ENCODE results near the gene KLK4.

The KLK4 gene

GRCh38 chr19:50889638-50890037 is 21.6 kb downstream of the KLK4 start:
- no peak for DNase-seq (ENCODE audit: low read depth)
- no peak for TF ChIP-seq CTCF (IDR thresholded peaks at IDR 0.05; ENCODE audit: insufficient read depth, low read depth, low read length, missing control alignments)
- no peak overlapping the region for H3K4me3 ChIP-seq (ENCODE audit: low read length)

GRCh38 chr19:50882188-50882587 is 29.0 kb downstream of the KLK4 start:
- DNase-seq (ENCODE audit: low read depth) = no peak
- no peak overlapping the region for H3K4me3 ChIP-seq (ENCODE audit: low read length)
- no peak for TF ChIP-seq CTCF (IDR thresholded peaks at IDR 0.05; ENCODE audit: insufficient read depth, low read depth, low read length, missing control alignments)

- H3K4me3 ChIP-seq (ENCODE audit: low read length) = no peak overlapping the region
- TF ChIP-seq CTCF (IDR thresholded peaks at IDR 0.05; ENCODE audit: insufficient read depth, low read depth, low read length, missing control alignments) = no peak
- DNase-seq (ENCODE audit: low read depth) = no peak
Observed at GRCh38 chr19:50880241-50880640, 31.0 kb downstream of the KLK4 start.

GRCh38 chr19:50878851-50879250 is 32.3 kb downstream of the KLK4 start:
- no peak for TF ChIP-seq CTCF (IDR thresholded peaks at IDR 0.05; ENCODE audit: insufficient read depth, low read depth, low read length, missing control alignments)

GRCh38 chr19:50877338-50877737 is 33.9 kb downstream of the KLK4 start:
- DNase-seq (ENCODE audit: low read depth) = no peak
- no peak for TF ChIP-seq CTCF (IDR thresholded peaks at IDR 0.05; ENCODE audit: insufficient read depth, low read depth, low read length, missing control alignments)
- H3K4me3 ChIP-seq (ENCODE audit: low read length) = no peak overlapping the region

More at GRCh38 chr19:50878851-50879250, 32.3 kb downstream of the KLK4 start:
- no peak for DNase-seq (ENCODE audit: low read depth)
- H3K4me3 ChIP-seq (ENCODE audit: low read length) = no peak overlapping the region

GRCh38 chr19:50876456-50876855 is 34.7 kb downstream of the KLK4 start:
- no peak for DNase-seq (ENCODE audit: low read depth)

More at GRCh38 chr19:50876456-50876855, 34.7 kb downstream of the KLK4 start:
- no peak overlapping the region for H3K4me3 ChIP-seq (ENCODE audit: low read length)
- no peak for TF ChIP-seq CTCF (IDR thresholded peaks at IDR 0.05; ENCODE audit: insufficient read depth, low read depth, low read length, missing control alignments)

Data from epithelial cell of esophagus (primary cell).